NT2/D1 (cell line): ENCODE data around the gene ALDH4A1.

Experiments
- YY1 ChIP-seq: IDR thresholded peaks from 2 replicates; pipeline ENCODE4 v1.6.1; 2011; ENCODE audit not compliant: insufficient read length, insufficient read depth
- ZNF274 ChIP-seq: IDR thresholded peaks from 2 replicates; pipeline ENCODE4 v1.6.1; 2011; ENCODE audit warnings: mild to moderate bottlenecking, low read depth, low read length

DNA sequence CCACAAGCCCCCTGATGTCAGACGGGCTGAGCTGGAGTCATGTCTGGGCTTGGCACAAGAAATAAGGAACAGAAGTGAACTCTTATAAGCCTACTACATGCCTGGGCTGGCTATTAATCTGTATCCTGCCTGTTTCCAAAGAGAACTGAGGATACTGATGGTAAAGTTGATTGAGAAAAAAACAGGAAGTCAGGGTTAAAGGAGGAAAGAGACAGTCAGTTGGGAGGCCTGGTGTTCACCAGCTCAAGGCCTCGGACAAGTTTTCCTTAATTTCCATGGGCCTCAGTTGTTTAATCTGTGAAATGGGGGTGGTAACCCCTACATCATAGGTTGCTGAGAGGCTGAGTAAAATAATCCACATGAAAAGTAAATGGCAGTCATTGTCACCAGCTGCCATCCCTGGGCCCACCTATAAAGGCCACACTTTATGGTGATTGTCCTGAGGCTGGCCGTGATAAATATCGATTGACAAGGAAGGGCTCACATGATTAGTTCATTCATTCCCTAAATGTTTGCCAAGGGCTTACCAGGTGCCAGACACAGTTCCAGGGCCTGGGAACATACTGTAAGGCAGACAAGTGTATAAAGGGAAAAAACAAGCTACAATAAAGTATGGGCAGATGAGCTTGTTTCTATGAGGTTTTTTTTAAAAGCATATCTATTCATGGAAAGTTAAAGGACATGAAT lies 2.8 kb downstream of the ALDH4A1 start:
- TF ChIP-seq YY1 (no peak), ZNF274 (no peak)
